HG03025 (cell line): Measurements from ENCODE around the gene TMEM270.
"Not testable (repeated sequence)": the region's sequence is repeated elsewhere in the genome, so short reads cannot be mapped to it uniquely, and the experiment has no call there.

Experiments
- ATAC-seq: cut with Tn5 transposase; IDR thresholded peaks from one replicate; pipeline ENCODE4 v1.9.1; 2021; ENCODE audit warnings: mild to moderate bottlenecking, moderate library complexity; ENCODE audit not compliant: unreplicated experiment, low FRiP score

TMEM270 gene

GRCh38 chr7:73831834-73832651 lies 28.9 kb upstream of the TMEM270 start:
- no peak for ATAC-seq

GRCh38 chr7:73832806-73833205 lies 28.2 kb upstream of the TMEM270 start:
- ATAC-seq, result no peak

DNA sequence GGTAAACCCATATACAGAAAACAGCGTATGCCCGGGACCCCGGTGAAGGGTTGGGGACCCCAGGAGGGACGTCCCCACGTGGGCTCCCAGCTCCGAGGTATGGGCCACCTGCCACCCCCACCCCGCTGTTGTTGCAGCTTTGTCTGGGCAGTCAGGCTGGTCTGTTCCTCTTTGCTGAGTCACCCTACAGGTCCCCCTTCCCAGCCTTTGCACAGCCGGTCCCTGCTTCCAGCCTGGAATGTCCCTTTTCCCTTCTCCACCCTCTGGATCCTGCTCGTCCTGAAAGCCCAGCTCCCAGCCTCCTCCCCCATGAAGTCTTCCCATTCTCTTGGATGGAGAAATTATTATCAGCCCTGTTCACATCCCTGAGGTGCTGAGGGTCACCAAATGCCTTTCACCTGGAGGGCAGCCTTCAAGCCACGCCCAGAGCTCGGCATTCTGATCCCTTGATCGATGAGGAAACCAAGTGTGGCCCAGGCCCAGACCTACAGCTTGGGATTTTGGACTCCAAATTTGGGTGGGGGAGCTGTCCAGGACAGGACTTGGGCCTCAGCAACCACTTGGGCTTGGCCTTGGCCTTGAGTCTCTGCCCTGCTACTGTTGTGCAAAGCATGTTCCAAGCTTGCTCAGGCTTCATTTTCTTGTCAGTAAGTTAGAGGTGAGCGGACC lies 27.6 kb upstream of the TMEM270 start:
- no peak for ATAC-seq

DNA sequence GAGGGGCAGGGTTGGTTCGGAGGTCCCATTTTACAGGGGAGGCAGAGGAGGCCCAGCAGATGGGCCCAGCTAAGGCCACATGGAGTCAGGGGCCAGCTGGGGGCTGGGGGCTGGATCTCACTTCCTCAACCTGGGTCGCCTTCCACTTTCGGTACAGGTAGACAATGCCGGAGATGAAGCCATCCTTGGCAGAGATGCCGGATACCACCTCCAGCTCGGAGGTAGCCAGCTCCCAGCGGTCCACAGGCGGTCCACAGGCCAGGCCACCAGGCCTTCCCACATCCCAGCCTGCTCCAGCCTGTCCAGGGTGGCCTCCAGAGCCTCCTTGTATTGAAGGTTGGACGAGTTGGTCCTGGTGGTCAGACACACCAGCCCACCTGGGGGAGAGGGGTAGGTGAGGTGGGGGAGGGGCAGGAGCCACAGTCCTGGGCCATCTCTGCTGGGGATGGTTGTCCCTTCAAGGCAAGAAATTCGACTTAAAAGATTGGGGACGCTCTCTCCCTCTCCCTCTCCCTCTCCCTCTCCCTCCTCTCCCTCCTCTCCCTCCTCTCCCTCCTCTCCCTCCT lies 26.2 kb upstream of the TMEM270 start:
- no peak for ATAC-seq

GRCh38 chr7:73837167-73837566 lies 23.8 kb upstream of the TMEM270 start:
- ATAC-seq, result not testable (repeated sequence)

DNA sequence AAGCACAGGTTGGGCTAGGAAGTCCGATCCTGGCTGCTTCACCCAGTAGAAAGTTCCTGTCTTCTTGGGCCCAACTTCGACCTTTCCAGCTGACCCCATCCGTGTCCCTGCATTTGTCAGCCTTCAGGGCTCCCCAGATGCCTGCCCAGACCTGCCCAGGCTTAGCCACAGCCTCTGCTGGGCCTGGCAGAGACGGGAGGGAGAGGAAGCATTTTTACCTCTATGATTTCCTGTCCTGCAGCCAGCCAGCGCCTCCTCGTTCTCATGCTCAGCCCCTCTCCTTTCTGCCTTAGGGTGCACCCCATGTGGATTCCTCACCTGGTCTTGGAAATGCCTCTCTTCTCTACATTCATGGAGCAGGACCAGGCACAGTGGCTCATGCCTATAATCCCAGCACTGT lies 22.3 kb upstream of the TMEM270 start:
- ATAC-seq, result no peak

GRCh38 chr7:73839290-73839689 lies 21.7 kb upstream of the TMEM270 start:
- no peak for ATAC-seq

DNA sequence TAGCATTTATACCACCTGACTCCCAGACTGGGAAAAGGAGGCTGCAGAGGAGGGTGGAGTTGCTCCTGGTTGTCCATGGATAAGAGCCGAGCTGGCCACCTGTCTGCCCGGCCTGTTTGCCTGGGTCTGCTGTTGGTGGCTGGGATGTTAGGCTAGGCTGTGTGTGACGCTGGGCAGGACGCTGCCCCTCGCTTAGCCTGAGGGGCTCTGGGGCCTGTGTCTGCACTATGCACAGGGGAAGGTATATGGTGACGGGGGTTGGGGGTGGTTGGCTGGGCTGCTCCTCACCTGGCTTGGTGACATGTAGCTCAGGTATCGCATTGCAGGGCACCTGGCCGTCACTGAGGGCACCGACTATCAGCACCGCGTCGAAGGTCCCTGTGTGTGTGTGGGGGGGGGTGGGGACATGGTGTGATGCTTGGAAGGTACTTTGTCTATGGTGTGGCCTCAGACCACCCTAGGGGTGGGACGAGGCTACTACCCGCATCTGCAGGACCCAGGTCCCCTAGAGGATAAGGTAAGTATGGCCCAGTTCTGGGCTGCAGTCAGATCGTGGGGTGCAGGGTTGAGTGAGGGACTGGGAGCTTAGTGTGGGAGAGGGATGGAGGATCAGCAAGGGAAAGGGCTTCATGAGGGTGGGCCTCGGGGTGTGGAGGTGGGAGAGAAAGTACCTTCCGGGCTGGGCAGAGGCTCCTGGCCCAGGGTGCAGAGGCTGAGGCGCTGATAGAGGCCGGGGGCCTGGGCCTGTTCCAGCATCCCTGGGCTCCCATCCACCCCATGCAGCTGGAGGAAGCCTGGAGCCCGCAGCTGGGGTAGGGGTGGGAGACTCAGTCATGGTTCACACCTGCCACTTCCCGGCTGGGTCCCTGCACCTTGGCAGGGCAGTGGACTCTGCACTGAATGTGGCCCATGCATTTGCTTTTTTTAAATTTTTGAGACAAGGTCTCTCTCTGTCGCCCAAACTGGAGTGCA lies 20.9 kb upstream of the TMEM270 start:
- ATAC-seq, result no peak

DNA sequence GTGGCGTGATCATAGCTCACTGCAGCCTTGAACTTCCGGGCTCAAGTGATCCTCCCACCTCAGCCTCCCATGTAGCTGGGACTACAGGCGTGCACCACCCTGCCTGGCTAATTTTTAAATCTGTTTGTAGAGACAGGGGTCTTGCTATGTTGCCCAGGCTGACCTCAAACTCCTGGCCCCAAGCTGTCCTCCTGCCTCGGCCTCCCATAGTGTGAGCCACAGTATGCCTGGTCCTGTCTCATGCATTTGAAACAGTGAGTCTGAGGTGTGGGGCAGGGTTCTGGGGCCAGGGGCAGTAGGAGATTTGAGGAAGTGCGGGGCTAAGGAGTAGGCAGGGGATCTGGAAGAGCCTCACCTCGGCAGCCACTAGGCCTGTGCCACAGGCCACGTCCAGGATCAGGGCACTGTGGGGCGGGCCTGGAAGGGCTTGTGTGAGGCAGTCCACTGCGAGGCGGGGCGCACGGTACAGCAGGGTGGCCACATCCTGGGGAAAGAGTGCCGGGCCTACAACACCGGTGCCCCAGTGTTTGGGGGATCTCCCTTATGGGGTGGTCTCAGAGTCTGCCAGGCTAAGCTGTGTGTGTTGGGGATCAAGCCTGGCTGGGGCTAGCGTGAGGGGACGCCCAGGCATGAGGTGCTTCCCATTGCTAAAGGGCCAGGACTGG lies 20.1 kb upstream of the TMEM270 start:
- ATAC-seq, result no peak

GRCh38 chr7:73841689-73842066 lies 19.3 kb upstream of the TMEM270 start:
- ATAC-seq, result no peak

GRCh38 chr7:73842067-73842976 lies 18.6 kb upstream of the TMEM270 start, which contains the start of gene METTL27:
TSS of gene METTL27 (minus strand) at chr7:73842516. CDS start at chr7:73842140, 376 bp downstream.
- ATAC-seq, result peak; percentile 92

DNA sequence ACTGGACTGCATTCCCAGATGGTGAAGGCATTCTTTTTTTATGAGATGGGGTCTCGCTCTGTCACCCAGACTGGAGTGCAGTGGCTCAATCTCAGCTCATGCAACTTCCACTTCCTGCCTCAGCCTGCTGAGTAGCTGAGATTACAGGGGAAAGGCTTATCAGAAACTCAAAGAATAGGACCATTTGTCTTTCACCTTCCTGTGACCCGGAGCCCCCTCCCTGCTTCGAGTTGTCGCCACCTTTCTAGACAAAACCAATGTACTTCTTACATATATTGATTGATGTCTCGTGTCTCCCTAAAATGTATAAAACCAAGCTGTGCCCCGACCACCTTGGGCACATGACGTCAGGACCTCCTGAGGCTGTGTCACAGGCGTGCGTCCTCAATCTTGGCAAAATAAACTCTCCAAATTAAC lies 16.8 kb upstream of the TMEM270 start:
- ATAC-seq, result no peak

DNA sequence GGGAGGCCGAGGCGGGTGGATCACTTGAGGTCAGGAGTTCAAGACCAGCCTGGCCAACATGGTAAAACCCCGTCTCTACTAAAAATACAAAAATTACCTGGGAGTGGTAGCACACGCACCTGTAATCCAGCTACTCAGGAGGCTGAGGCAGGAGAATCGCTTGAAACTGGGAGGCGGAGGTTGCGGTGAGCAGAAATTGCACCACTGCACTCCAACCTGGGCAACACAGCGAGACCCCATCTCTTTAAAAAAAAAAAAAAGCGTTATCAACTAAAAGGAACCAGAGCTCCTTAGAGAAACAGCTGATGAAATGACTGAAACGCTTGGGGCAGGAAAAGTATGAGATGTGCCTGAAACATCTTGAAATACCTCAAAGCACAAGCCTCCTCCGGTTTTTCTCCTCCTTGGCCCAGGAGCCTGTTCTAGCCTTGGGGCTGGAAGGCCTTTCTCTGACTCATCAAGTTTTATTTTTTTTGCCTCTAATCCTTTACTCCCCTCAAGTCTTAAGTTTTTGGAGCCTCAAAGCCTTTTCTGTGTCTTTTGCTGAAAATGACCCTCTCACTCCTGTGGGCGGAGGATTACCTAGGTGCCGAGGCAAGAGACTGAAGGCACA lies 16.0 kb upstream of the TMEM270 start:
- no peak for ATAC-seq

DNA sequence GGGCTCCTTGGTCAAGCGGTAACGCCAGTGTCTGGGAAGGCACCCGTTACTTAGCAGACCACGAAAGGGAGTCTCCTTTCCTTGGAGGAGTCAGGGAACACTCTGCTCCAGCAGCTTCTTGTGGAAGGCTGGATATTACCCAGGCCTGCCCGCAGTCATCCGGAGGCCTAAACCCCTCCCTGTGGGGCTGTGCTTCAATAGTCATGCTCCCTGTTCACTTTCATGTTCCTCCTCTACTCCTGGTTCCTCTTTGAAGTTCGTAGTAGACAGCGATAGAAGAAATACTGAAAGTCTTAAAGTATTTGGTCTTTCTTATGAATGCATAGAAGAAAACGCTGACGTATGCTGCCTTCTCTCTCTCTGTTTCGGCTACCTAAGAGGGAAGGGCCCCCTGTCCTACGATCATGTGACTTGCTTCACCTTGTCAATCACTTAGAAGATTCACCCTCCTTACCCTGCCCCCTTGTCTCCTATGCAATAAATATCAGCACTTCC lies 15.2 kb upstream of the TMEM270 start:
- not testable (repeated sequence) for ATAC-seq

GRCh38 chr7:73847941-73848723 lies 12.8 kb upstream of the TMEM270 start:
- no peak for ATAC-seq

DNA sequence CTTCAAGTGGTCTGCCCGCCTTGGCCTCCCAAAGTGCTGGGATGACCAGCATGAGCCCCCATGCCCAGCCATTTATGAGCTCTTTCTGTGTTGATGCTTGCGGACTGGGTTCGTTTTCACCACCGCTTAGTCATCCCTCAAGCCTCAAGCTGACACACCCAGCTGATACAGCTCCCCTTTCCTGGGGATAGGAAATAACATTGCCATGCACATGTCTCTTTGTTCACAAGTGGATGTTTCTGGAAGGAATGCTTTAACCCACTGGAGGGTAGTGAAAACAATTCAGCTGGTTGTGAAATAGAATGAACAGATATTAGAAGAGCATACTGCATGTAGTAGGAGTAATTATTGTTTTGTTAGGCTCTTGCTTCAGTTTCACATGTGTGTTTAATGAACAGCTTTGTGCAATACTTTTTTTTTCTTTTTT lies 10.2 kb upstream of the TMEM270 start:
- ATAC-seq, result no peak
